GM06990 (cell line): ENCODE data around the gene EHMT1.

Source experiments
- DNase-seq: peaks from one replicate; pipeline ENCODE4 v3.0.0-alpha.2; 2011; ENCODE audit not compliant: insufficient read length; ENCODE audit errors: extremely low read depth
- H3K27me3 ChIP-seq: replicated peaks from 2 replicates; pipeline ENCODE4 v1.6.0; 2011; ENCODE audit warnings: low read length; ENCODE audit not compliant: control insufficient read depth, insufficient read depth
- H3K36me3 ChIP-seq: 2 replicates; pipeline ENCODE4 v1.5.1; 2011; ENCODE audit warnings: low read length; ENCODE audit not compliant: control insufficient read depth, insufficient read depth
- H3K4me3 ChIP-seq: replicated peaks from 2 replicates; pipeline ENCODE4 v1.5.1; 2011; ENCODE audit warnings: low read depth, mild to moderate bottlenecking, control low read depth, low read length
- TF ChIP-seq, protein P1 (sequence below): IDR thresholded peaks from 2 replicates; pipeline ENCODE4 v1.5.1; 2011; ENCODE audit warnings: low read length, control low read depth, mild to moderate bottlenecking, inconsistent platforms; ENCODE audit not compliant: insufficient read depth, poor library complexity, severe bottlenecking

Gene EHMT1

DNA sequence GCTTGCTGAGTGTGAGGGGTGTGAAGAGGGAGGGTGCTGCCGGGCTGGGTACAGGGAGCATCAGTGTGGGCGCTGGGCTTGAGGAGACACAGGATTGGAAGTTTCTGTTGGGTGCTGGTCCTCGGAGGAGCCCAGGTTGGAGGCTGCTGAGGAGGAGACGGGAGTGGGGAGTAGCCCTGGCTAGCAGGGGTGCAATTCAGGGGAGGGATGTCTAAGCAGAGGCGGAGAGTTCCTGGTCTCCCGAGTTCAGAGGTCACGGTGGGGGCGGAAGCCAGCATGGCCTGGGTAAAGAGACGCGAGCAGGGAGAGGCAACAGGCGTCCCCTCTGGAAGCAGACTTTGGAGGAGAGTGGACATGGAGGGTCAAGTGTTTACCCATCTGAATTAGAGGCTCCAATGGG, 196.0 kb downstream of the EHMT1 start:
- no peak overlapping the region for H3K4me3 ChIP-seq
- no peak for DNase-seq
- TF ChIP-seq, protein P1, sequence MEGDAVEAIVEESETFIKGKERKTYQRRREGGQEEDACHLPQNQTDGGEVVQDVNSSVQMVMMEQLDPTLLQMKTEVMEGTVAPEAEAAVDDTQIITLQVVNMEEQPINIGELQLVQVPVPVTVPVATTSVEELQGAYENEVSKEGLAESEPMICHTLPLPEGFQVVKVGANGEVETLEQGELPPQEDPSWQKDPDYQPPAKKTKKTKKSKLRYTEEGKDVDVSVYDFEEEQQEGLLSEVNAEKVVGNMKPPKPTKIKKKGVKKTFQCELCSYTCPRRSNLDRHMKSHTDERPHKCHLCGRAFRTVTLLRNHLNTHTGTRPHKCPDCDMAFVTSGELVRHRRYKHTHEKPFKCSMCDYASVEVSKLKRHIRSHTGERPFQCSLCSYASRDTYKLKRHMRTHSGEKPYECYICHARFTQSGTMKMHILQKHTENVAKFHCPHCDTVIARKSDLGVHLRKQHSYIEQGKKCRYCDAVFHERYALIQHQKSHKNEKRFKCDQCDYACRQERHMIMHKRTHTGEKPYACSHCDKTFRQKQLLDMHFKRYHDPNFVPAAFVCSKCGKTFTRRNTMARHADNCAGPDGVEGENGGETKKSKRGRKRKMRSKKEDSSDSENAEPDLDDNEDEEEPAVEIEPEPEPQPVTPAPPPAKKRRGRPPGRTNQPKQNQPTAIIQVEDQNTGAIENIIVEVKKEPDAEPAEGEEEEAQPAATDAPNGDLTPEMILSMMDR: no peak
- H3K27me3 ChIP-seq: no peaks in the 10 kb centered on the region
- H3K36me3 ChIP-seq: peaks cover 45% of the 10 kb centered on the region

DNA sequence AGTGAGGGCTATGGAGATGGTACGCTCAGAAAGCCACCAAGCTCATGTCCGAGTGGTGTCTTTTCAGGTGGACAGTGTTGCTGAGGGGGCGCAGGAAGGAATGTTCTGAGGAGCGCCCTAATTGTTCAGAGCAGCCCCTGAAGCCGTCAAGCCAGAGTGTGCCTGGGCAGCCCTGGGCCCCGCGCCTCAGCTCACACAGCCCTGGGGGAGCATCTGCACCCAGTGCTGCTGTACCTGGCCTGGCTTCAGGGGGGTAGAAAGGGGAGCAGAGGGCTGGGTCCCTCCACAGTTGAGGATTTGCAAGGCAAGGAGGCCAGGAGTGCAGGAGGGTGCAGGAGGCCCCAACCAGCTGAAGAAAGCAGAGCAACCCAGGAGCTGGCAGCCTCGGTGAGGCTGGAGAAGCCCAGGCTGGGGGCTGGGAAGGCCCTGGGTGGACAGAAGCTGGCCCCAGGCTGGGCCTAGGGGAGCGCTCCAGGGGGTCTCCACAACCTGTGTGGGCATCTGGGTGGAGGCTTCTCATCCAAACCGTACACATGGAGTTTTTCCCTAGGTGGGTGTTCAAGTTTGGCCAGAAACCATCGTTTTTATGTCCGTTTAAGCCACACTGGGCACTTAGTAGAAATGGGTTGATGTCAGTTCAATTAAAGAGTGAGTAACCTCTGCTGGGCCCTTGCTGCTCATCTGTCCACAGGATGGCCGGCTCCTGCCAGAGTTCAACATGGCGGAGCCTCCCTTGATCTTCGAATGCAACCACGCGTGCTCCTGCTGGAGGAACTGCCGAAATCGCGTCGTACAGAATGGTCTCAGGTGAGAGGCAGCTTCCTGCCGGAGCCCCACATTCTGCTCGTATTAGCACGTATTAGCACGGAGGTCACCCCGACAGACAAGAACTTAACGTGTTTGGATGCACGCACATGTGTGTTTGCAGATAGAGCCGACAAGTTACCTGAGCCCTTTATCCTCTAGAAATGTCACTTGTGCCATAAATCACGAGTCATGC, 196.8 kb downstream of the EHMT1 start:
- no peak for DNase-seq
- TF ChIP-seq, protein P1: no peak
- H3K27me3 ChIP-seq: no peaks in the 10 kb centered on the region
- no peak overlapping the region for H3K4me3 ChIP-seq
- H3K36me3 ChIP-seq: peaks cover 49% of the 10 kb centered on the region

DNA sequence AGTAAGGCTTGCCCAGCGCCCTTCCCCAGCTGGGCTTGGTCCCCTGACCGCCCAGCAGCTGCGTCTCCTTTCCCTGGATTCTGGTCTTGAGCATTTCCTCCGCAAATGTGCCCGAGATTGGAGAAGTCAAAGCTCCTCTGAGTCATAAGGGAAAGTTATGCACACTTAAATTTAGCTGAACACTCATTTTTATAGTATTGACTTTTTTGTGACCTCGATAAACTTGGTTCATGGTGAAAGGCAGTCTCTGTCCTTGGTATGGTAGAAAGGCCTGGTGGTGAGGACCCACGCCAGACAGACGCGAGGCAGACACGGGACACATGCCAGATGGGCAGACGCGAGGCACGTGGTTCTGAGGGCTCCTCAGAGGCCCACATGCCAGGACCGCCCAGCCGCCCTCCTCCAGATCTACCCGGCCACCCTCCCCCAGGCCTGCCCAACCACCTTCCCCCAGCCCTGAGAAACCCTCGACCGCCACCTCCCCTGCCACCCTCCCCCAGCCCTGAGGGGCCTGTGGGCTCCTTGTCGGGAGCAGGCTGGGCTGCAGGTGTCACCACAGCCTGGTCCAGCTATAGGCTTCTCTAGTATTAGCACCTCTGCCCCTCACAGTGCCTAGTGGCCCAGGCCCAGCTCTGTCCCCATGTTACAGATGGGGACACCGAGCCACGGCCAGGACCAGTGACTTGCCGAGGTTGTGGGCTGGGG, 197.9 kb downstream of the EHMT1 start:
- peaks cover 49% of the 10 kb centered on the region for H3K36me3 ChIP-seq

DNA sequence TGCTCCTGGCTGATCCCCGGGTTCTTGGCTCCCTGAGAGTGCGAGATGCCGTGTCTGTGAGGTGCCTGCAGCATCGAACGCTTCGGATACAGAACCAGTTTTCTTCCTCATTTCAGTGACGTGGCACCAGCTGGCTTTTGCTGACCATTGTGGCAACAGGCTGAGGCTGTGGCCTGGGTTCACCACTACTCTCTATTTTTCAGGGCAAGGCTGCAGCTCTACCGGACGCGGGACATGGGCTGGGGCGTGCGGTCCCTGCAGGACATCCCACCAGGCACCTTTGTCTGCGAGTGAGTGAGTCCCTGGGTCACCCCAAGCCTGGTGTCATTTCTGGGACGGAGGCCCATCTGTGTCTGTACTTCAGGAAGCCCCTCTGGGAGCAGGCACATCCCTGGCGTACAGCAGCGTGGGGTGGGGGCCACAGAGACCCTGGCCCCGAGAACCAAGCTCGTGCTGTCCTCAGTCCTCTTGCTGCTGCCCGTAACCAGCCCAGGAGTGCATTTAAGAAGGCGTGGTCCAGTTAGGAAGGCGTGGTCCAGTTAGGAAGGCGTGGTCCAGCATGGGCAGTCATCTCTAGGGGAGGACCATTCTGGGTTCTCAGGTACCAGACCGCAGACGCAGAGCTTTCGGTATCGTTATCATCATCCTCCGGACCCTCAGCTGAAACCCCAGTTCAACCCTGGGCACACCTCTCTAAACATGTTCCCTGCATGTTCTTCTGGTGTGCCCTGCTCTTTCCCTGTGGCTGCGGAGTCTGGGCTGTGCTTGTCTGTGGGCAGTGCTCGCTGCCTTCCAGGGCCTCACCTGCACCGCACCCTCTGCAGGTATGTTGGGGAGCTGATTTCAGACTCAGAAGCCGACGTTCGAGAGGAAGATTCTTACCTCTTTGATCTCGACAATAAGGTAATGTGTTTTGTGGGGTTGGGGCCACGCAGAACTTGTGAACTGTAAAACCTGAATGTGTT, 198.7 kb downstream of the EHMT1 start:
- H3K4me3 ChIP-seq: no peak overlapping the region
- TF ChIP-seq, protein P1: no peak
- H3K27me3 ChIP-seq: no peaks in the 10 kb centered on the region
- DNase-seq: no peak
- H3K36me3 ChIP-seq: peaks cover 50% of the 10 kb centered on the region

More for the DNA sequence above, 197.9 kb downstream of the EHMT1 start:
- TF ChIP-seq, protein P1: no peak
- DNase-seq: peak; percentile 76
- no peak overlapping the region for H3K4me3 ChIP-seq
- no peaks in the 10 kb centered on the region for H3K27me3 ChIP-seq

DNA sequence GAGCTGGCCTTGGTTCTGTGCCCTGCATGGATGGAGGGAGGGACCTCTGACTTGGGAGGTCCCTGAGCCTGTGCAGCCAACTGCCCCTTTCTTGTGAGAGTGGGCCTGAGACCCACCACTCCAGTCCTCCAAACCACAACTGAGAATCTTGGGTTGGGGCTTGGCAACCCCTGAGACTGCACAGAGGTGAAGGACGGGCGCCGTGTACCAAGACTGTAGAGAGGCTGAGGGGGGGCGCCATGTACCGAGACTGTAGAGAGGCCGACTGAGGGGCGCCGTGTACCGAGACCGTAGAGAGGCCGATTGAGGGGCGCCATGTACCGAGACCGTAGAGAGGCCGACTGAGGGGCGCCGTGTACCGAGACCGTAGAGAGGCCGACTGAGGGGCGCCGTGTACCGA, 199.5 kb downstream of the EHMT1 start:
- no peak for DNase-seq
- Histone ChIP-seq H3K4me3 (no peak overlapping the region), H3K36me3 (peaks cover 47% of the 10 kb centered on the region), H3K27me3 (no peaks in the 10 kb centered on the region)
- TF ChIP-seq, protein P1: no peak
